GM23248 (cell line): ENCODE data around the gene MAP4K2.

ENCODE experiments used
- EZH2 ChIP-seq: fragments of 200-600 bp; sonication (generic); IDR thresholded peaks from 2 replicates; pipeline ENCODE4 v1.6.1; 2018; ENCODE audit warnings: antibody characterized with exemption, mild to moderate bottlenecking; ENCODE audit not compliant: insufficient read depth, poor library complexity, severe bottlenecking
- EZH2phosphoT487 ChIP-seq: fragments of 200-600 bp; sonication (generic); IDR thresholded peaks from 2 replicates; pipeline ENCODE4 v1.6.1; 2018; ENCODE audit warnings: antibody characterized with exemption, moderate library complexity, mild to moderate bottlenecking, low read depth; ENCODE audit not compliant: insufficient read depth

DNA sequence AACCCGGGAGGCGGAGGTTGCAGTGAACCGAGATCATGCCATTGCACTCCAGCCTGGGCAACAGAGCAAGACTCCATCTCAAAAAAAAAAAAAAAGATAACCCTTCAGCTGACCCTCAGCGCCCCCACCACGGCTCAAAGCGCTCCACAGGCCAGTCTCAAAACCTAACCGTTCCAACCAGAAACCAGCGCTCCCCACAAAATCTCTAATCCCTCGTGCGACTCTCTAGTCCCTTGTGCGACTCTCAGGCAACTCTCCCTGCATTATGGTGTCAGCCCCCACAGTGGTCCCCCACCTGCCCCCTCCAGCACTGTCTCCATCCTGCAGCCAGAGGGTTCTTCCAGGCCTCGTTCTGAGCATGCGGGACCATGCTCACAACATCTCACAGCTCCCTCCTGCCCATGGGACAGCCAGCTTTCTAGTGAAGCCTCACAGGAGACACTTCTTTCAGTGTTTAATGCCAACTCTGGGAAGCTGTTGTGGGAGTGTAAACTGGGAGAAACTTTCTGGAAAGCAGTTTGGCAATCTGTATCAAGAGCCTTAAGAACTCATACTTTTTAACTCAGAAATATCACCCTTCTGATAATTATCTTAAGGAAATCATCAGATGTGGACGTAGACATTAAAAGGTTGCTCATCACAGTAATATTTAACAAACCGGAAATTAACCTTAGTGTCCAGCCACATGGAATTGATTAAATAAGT is 54.9 kb downstream of the MAP4K2 start:
- TF ChIP-seq EZH2 = no peak
- no peak for TF ChIP-seq EZH2phosphoT487
